ENCODE data around the gene ASNSD1.

ASNSD1 gene

DNA sequence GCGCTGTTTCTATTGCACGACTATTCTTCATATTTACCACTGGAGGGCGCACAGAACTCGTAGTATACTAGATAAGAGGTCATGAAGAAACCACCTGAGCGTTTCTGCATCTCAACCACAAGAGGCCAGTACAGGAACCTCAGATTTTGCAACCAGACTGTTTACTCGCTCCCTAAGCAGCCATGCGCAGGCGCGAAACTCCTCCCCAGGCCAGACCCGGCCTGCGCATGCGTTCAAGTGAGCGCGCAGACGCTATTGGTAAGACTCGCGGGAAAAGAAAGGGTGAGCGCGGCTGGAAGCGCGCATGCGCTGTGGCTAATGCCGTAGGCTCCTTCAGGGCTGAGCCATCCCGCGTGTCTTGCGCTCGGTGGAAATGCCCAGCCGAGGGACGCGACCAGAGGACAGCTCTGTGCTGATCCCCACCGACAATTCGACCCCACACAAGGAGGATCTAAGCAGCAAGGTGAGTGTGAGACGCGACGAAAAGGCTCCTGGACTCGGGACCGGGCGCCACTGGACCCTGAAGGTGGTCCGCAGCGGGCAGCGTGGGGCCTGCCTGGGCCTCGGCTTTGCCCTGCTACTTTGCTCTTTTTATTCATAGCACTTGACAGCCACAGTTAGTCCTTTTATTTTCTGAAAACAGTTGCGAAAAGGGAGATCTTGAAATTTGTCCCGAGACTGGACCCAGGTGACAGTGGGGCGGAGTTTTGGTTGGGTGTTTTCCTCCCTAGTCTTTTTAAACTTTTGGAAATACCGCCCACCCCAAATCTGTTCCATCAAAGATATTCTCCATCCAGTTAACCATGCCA lies at the start of gene ASNSD1:
Gene ASNSD1, plus strand, starts transcription at position 312 of the 809 bp plus-strand sequence. CDS start 4,674 bp downstream, outside the sequence.
- peak; percentile 99 for DNase-seq

DNA sequence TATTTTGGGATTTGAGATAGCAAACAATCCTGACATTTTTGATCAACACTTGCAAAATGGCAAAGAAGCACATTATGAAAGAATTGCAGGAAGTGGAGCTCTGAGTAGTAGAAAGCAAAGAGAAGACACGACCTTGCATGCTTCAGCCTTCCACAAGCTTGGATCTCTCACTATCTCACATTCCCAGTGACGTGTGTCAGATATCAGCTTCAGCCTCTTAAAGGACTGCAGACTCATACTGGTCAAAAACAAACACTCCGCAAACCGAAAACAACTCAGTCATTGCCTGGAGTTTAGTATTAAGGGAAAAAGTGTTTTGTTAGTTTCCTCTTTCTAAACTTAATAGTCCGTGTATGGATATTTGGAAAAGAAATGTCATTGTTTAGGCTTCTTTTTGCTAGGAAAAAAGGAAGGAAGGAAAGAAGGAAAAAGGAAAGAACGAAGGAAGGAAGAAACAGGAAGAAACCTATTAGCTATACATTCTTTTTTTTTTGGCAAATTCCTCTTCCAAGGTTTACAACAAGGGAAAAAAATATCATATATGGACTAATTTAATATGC lies 48.1 kb upstream of the ASNSD1 start:
- DNase-seq: peak; percentile 91

DNA sequence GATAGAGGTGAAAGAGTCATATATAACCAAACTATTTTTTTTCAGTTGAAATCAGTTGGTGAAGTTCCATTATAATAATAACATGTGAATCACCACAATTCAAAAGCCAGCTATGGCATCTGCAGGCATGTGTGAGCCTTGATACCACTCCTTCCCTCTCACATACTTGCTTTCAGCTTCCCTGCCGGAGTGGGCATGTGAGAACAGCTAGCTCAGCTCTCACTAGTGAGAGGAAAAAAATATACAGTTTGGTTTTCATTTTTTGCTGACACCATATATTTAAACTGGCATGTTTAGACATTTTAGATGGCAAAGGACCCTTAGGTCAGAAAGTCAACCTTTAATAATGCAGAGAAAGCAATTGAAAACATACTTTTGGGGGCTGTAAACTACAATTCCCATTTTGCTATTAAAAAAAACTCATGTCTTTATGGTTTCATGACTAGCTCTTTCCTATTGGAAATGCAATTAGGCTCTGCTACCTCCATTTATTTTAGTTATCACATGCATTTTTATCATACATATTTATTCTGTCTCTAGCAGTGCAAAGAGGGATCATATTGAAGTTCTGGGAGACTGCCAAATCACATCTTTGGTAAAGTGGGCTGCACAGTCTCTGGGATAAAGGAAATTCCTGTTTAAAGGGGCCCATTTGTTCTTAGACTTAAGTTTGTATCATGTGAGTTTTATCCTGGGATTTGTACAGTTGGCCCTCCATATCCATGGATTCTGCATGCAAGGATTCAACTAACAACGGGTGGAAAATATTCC lies 47.4 kb upstream of the ASNSD1 start:
- DNase-seq: peak; percentile 67

DNA sequence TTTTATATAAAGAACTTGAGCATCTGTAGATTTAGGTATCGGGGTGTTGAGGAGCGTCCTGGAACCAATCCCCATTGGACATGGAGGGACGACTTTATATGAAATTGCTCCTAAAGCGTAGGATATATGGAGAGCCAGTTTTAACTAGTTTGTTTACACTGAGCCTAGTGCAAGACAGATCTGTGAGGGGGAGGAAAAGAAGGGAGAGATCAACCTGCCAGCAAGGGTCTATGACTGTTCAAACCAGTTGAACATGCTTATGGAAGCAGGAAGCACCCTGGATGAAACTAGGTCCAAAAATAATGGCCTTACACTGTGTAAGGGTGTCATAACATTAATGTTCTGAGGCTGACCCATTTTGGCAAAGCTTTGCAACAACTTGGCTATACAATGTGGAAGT lies 46.7 kb upstream of the ASNSD1 start:
- DNase-seq: no peak

DNA sequence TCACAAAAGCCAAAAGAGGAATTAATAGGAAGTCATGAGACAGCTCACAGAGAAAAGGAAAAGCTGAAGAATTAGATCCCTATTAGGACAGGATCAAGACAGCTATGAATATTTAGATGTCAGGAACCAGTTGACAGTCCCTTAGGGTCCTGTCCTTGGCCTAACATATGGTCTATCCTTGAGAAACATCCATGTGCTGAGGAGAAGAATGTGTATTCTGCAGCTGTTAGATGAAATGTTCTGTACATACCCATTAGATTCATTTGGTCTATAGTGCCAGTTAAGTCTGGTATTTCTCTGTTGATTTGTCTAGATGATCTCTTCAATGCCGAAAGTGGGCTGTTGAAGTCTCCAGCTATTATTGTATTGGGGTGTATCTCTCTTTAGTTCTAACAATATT lies 43.1 kb upstream of the ASNSD1 start:
- DNase-seq: no peak

DNA sequence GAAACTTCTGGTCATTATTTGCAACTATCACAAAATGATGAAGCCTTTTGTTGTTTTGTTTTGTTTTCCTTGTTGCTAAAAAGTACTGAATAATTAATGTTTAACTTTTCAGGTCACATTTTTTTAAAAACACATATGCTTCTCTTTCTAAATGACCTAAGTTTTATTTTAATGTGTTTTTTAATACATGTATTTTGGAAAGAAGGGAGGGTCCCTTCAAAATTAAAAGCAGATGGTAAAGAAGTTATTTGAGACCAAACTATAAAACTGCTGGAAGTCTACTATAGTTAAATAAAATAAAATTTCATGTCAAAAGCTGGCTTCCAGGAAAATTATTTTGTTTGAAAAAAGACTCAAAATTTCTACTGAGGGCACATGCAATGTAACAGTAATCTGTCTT lies 39.5 kb upstream of the ASNSD1 start:
- no peak for DNase-seq

DNA sequence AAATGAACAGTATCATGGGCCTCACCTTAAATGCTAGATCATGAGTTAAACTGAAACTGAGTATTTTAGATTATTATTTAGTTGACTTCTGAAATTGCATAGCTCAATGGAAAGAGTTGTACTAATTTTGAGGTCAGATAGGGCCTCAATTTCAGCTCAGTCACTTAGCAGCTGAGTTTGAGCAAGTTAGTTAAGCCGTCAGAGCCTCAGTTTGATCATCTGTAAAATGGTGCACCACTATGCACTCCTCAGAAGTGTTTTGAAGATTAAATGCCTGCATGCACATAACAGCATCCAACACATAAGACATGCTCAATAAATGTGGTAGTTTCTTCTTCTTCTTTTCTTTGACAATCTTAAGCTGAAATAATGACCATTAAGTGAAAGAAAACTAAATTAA lies 38.2 kb upstream of the ASNSD1 start:
- DNase-seq: no peak

DNA sequence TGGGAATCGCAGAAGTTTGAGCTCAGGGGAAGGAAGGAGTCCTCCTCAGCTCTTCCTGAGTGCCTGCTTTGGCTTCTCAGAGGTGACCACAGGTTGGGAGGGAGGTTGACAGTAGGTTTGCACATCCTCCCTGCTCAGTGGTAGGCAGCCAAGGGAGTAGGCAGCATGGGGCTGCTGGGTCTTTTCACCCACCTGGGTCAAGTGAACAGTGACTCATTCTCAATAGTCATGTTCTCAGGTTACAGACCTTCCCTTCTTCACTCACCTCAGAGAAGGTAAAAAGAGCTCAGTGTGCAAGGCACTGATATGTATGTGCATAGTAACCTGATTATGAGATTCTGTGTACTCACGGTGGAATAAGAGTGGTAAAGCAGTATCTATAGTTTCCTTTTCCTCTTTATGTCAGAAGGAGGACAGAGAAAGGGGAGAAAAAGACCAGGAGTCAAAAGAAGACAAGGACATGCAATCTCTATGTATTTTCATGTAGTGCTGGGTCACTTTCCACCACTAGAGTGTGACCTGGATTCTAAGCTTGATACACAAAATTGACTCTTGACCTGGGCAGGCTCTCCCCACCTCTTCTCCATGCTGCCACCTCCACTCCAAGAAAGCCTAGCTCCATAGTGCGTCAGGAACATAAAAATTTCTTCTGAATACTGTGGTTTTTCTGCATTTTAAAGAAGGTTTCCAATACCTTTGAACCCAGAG lies 36.5 kb upstream of the ASNSD1 start:
- DNase-seq: no peak

DNA sequence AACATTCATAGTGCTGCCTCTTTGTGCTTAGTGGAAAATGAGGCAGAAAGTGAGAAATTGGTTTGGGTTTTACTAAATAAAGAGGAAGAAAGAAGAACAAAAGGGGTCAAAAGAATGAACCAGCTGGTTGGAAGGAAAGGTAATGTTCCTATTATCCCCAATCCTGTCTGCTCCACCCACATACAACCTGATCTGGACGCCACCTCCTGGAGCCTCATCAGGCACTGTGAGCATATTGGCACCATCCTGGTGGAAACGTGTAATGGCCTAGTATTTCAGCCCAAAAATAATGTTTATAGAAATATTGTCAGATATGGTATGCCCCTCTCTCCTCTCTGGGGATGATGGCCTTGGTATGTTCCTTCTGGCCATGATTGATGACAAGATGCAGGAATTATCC lies 35.6 kb upstream of the ASNSD1 start:
- DNase-seq: no peak

DNA sequence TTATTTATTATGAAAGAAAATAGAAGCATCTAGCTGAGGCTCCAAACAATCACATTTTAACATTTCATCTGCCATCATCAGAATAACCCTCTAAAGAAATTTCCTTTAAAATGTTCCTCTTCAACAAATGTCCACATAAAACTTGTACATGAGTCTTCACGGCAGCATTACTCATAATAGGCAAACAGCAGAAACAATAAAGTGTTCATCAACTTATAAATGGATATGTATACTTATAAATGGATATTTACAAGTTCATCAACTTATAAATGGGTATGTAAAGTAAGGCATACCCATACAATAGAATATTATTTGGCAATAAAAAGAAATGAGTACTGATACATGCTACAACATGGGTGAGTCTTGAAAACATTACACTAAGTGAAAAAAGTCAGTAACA lies 33.5 kb upstream of the ASNSD1 start:
- no peak for DNase-seq

DNA sequence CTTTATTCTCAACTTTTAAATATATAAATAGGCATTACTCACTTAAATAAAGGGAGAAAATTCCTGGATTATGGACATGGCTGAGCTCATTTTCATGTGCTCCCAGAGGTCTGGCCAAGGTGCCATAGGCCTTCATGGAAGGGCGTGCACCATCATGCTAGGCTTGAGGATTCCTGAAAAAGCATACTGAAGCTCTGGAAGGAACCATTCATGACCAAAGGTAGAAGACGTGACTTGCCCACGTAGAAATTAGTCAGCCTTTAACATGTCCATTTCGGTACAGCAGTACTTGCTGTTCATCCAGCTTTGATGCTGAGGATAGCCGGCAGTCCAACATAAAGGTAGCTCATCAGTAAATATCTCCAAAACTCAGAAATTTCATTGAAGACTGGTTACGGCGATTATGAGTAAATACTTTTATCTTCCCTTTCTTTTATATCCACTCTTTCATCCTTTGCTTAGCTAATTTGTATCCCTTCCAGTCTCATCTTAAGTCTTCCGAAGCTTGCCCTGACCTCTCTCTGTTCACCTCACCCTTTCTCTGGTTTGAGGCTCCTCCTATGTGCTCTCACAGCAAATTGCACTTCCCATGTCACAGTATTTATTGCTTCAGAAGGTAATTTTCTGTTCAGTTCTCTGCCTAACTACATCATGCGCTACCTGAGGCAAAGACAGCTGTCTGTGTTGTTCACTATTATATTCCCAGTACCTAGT lies 32.3 kb upstream of the ASNSD1 start:
- no peak for DNase-seq

DNA sequence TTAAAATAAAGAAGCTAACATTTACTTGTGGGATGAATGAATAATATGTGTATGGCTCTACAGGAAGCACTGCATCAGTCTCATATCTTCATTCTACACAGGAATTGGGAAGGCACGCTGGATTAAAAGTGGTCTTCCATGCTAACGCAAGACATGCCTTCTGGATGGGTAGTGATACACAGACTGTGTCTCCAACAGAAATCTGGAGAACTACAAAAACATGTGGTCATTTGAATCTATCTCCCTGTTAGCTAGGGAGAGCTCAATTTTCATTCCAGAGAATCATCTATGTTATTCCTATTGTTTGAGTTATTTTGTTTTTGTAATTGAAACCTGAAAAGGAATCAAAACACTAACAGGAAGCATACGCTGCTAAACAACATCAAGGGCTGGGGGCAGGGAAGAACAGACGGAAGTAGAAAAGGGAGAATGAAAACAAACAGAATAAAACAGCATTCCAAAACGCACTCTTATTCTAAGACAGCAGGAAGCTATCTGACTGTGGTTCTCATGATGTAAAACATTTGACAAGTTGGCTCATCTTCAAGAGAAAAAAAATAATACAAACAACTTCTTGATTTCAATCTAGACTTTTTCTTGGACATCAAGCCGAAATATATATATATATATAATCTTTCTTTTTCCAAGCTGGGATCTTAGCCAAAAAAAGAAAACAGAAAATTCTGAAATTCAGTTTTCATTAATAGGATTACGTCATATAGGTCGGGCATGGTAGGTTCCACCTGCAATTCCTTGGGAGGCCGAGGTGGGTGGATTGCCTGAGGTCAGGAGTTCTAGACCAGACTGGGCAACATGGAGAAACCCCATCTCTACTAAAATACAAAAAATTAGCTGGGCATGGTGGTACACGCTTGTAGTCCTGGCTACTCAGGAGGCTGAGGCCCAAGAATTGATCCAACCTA lies 31.5 kb upstream of the ASNSD1 start:
- DNase-seq: no peak

DNA sequence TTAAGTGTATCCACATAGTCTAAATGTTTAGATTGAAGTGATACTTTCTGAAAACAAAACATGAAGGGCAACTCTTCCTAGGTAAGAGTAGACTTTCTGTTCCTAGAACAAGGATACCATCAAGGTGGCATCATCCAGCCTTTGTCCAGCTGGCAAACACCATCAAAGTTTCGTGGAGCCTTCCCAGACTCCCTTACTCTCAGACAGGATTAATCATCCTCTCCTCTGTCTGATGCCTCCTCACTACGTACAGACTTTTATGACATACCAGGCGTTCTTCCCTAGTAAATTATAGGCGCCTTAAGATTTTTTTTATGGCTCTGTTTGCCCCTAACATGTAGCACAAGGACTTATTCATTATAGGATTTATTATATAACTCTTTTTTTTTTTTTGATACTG lies 29.4 kb upstream of the ASNSD1 start:
- DNase-seq: peak; percentile 54

DNA sequence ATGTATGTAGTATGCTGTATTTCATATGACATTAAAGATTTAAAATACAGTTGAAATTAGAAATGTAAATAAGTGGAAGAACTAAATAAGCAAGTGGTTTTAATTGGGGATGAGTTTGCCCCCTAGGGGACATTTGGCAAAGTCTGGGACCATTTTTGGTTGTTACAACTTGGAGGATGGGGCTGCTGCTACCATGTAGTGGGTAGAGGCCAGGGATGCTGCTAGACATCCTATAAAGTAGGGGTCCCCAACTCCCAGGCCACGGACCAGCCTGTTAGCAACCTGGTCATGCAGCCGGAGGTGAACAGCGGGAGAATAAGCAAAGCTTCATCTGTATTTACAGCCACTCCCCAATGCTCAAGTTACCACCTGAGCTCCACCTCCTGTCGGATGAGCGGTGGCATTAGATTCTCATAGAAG lies 27.9 kb upstream of the ASNSD1 start:
- DNase-seq: peak; percentile 25

DNA sequence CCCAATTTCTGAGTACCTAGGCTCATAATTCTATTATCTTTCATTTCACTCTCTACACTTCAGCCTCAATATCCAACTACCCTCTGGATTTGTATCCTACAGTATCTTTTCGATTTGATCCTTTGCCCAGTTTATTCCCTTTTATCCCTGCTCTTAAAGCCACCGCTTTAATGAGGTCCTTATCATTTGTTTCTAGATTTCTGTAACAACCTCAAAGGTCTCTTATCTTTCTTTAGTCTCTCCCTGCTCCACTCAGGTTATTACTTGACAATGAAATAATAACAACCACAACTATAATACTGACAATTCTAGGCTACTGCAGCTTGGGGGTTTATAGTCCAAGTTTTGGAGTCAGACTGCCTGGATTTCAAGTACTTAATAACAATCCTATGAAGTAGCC lies 25.9 kb upstream of the ASNSD1 start:
- DNase-seq: no peak

DNA sequence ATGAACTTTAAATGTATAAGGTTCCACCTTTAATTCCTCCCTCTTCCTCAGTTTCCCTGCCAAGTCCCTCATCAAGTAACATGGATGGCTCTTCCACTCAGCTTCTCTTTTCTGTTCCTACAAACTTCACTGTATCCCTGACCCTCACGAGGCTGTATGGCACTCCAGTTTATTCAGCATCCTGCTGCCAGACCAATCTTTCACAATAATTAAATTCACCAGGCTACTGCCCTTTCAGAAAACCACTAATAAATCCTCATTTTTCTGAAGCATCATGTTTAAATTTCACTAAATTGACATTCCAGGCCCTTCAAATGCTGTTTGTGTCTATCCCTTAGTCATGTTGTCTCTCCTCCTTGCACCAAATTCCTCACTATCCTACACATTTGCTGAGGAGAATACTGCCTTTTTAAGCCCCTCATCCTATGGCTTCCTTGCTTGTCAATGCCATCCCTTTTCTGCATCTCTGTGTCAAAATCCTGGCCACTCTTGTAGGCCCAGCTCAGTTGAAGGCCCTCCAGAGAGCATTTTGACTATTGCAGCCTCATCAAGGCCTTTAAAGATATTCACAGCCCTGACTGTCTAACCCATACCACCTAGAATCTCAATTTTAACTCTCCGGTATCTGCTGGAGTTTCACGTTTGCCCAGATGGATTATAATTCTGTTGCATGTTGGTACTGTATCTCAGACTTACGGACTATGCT lies 22.8 kb upstream of the ASNSD1 start:
- DNase-seq: no peak

DNA sequence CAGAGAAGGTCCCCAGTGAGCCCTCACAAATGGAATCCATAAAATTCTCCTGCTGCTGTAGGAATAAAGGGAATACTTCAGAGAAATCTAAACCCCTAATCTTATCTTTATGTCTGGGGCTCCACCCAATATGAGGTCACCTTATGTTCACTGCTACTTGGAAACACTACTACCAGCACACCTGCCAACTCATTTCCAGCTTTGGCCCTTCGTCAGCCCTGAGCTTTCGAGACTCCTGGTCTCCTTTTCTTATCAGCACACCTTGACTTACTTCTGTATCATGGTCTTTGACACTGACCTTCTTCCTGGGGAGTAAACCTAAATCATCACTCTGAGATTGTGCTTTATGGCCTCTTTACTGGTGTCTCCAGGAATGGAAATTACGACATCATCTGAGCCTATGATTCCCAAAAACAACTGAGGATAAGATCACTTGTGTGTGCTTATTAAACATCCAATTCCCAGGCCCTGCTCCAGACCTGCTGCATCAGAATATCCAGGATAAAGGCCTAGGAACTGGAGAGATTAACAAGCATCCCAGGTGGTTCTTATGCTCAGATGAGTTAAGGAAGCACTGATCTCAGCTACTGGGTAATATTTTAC lies 22.2 kb upstream of the ASNSD1 start:
- DNase-seq: no peak

DNA sequence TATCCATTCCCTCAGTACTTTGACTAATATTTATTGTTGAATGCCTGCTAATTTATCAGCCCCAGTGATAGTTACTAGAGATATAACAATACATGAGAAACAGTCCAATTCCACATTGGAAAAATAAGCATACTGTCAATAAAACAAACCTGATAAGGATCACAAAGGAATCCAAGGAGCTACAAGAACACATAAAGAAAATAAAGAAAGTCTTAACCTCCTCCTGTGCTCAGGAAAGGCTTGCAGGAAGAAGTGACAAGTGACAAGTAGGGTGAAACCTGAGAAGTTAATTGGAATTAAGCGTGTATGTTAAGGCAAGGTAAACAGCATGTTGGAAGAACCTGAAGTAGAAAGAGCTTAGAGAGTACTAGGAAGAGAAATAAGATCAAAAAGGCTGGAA lies 20.3 kb upstream of the ASNSD1 start:
- DNase-seq: no peak

DNA sequence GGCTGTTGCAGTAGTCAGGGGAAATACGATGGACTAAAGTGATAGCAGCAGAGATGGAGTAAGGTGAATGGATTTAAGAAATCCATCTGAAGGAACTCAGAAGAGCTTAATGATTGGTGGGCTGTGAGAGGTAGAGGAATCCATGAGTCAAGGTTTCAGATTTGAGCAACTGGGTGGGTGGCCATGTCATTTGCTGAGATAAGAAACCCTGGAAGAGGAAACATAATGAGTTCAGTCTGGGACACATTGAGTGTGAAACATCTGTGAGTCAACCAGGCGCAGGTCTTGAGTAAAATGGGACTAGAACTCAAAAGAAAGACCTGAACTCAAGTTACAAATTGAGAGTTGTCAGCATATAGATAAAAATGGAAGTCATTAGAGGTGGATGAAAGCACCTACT lies 19.7 kb upstream of the ASNSD1 start:
- DNase-seq: peak; percentile 13

DNA sequence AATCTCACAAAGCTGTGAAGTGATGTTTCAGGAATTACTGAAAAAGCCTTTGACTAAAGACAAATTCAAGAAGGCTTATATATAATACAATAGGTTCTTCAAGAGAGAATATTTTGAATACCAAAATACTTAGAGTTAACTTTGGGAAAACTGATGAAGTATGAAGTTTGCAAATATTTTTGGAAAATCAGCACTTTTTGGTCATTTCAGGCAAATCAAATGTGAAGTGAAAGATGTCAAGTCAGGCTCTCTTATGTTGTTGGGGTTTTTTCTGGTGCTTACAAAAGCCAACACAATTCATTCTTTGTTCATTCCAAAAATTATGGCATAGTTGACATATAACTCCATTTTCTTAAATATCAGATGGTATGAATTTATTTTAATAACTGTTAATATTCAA lies 14.7 kb upstream of the ASNSD1 start:
- no peak for DNase-seq

Data from EL (cell line).